LNCAP (cell line): Measurements from ENCODE around the gene EDC4.

ENCODE experiments used
- TF ChIP-seq, protein P1 (sequence below): fragments of 450-650 bp; IDR thresholded peaks from 2 replicates; pipeline ENCODE4 v1.5.1; 2017; ENCODE audit warnings: mild to moderate bottlenecking

Gene EDC4

DNA sequence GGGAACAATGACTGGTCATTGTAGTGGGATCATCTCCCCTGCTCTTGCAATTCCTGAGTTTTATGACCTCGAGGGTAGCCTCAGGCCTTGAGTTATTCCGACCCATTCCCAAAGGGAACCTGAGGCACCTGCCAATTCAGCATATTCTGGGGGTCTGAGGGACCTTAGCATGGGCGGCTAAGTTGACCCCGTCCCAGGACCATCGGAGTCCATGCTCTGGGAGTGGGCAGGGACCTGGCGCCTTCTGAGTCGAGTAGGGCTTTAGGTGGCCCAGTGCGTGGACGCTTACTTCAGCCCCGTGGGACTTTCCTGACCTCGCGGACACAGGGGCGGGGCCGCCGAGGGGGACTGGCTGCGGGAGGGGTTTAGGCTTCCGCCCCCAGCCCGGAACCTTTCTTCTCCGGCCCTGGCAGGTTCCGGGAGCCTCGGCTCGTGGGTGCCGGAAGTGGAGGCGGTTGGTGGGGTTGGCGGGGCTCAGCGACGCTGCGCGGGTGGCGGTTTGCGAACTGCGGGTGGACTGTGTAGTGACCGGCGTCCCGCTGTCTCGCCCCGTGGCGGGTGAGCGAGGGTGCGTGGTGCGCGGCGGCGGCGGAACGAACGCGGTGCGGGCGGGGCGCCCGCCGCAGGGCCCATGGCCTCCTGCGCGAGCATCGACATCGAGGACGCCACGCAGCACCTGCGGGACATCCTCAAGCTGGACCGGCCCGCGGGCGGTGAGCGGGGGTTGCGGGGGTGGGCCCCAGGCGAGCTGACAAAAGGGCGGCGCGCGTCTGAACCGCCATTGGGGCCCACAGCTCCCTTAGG, at the start of gene EDC4:
Gene EDC4 (plus strand): TSS at position 422 of the 804 bp plus-strand sequence. CDS start 210 bp downstream, at position 632.
- TF ChIP-seq, protein P1, sequence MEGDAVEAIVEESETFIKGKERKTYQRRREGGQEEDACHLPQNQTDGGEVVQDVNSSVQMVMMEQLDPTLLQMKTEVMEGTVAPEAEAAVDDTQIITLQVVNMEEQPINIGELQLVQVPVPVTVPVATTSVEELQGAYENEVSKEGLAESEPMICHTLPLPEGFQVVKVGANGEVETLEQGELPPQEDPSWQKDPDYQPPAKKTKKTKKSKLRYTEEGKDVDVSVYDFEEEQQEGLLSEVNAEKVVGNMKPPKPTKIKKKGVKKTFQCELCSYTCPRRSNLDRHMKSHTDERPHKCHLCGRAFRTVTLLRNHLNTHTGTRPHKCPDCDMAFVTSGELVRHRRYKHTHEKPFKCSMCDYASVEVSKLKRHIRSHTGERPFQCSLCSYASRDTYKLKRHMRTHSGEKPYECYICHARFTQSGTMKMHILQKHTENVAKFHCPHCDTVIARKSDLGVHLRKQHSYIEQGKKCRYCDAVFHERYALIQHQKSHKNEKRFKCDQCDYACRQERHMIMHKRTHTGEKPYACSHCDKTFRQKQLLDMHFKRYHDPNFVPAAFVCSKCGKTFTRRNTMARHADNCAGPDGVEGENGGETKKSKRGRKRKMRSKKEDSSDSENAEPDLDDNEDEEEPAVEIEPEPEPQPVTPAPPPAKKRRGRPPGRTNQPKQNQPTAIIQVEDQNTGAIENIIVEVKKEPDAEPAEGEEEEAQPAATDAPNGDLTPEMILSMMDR, result no peak

- TF ChIP-seq, protein P1, result no peak
These were observed 47.7 kb upstream of the EDC4 start for GRCh38 chr16:67825119-67825518.

DNA sequence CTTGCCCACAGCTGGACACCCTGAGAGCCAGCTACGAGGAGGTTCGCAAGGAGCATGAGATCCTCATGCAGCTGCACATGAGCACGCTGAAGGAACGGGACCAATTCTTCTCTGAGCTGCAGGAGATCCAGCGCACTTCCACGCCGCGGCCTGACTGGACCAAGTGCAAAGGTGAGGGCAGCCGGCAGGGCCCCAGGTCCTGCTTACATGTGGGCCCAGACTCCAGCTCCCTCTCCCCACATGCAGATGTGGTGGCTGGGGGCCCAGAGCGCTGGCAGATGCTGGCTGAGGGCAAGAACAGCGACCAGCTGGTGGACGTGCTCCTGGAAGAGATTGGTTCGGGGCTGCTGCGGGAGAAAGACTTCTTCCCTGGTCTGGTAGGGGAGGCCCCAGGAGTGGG, 46.9 kb upstream of the EDC4 start:
- TF ChIP-seq, protein P1, result no peak

GRCh38 chr16:67828651-67829050, 44.2 kb upstream of the EDC4 start:
- TF ChIP-seq, protein P1, result no peak

DNA sequence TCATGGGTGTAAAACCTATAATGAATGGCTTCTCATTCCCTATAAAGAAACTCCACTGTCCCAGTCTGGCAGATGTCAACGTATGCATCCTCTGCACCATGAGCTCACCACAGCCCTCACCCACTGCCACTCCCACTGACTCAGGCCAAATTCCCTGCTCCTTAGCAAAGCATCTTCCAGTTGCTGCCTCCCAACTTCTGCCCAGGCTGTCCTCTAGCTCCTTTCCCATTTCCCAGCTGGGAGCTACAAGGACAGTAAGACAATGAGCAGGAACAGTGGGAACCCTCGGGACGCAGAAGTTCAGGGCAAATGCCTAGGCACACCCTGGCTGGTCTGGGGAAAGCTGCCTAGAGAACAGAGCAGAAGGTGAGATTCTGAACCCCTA, 39.8 kb upstream of the EDC4 start:
- TF ChIP-seq, protein P1, result no peak

- TF ChIP-seq, protein P1, result no peak
These were observed 39.2 kb upstream of the EDC4 start for GRCh38 chr16:67833415-67834241.

- TF ChIP-seq, protein P1, result no peak
These were observed 38.6 kb upstream of the EDC4 start for GRCh38 chr16:67834242-67834614.
